Measurements from ENCODE around the gene ZNF668.
"Not testable (repeated sequence)": the region's sequence is repeated elsewhere in the genome, so short reads cannot be mapped to it uniquely, and the experiment has no call there.

Gene ZNF668

DNA sequence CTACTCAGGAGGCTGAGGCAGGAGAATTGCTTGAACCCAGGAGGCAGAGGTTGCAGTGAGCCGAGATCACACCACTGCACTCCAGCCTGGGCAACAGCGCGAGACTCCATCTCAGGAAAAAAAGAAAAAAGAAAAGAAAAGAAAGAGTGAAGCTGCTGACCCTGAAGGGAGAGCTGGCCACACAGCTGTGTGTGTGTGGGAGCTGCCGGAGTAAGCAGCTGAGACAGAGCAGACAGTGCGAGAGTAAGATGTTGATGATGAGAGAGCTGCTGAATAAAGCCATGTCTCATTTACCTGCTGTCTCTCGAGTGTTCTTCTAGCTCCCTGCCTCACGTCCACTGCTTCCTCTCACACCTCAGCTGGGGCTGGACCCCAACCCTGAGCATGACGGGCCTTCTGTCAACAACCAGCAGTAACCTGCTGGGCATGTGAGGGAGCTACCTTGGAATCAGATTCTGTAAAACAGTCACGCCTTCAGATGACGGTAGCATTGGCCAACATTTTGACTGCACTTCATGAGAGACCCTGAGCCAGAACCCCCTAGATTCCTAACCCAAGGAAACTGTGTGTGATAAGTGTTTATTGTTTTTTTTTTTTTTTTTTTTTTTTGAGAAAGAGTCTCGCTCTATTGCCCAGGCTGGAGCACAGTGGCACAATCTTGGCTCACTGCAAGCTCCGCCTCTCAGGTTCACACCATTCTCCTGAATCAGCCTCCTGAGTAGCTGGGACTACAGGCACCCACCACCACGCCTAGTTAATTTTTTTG, 27.0 kb upstream of the ZNF668 start:
- not testable (repeated sequence) for DNase-seq

DNA sequence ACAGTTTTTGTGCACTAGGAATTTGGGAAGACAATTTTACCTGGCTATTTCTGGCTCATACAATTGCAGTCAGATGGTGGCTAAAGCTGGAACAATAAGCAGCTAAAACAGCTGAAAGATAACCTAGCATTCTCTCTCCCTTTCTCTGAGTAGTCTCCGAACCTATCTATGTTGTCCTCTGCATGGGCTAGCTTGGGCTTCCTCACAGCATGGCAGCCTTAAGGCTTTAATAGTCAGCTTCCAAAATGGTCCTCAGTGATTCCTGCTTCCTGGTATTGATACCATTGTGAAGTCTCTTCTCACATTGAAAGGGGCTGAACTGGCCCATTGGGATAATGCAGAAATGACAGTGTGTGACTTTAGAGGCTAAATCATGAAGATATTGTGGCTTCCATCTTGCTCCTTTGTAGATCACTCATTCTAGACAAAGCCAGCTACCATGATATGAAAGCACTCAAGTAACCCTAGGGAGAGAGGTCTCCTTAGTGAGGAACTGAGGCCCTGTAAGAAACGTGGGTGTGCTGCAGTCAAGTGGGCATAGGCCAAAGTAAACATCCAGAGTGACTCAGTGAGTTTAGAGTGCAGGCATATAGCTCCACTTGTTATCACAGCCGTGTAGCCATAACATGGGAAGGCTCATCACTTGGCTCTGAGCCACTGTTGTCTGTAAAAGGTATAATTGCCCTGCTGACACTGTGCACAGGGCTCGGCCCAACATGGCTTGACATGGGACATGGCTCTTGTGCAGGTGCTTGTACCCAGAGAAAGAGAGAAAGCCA, 26.0 kb upstream of the ZNF668 start:
- no peak for DNase-seq

DNA sequence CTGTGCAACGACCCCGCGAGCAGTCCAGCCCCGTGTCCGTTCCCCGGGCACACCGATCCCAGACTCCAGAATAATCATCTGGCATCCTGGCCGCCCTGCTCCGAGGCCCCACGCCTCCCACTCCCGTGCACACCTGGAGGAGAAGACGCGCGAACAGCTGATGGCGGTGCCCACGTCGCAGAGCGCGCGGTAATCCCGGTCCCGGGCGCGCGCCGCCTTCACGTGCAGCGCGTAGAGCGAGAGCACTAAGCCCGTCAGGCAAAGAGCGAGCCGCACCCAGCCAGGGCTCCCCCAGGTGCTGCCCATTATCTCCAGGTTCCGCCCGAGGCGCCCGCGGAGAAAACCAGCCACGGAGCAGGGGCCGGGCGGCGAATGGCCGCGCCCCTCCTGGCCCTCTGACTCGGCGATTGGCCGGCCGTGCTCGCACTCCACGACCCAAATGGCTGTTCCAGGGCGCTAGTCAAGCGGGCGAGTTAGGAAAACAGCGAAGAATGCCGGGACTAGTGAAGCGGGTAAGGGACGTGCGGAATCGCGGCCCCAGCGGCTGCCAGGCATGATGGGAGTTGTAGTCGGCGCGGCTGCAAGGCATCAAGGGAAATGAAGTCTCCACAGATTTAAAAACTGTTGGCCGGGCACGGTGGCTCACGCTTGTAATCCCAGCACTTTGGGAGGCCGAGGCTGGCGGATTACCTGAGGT, 20.5 kb upstream of the ZNF668 start, which contains the start of gene VKORC1:
VKORC1 (minus strand) TSS at position 374 of the 697 bp plus-strand sequence; CDS start at position 306, 68 bp downstream.
- DNase-seq = peak; percentile 89 to 91

DNA sequence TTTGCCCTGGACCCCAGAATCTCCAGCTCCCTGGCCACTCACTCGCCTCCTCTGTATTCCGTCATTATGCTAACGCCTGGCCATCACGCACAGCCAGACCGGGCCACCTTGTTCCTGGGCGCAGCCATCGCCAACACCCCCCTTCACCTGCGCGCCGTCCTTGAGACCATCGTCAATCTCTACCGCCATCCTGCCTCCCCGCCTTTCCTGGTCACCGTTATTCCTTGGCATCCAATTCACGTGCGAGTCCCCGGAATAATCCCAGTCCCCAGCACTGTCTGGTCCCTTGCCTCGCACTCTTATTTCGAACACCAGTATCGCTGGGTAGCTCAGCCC, 20.0 kb upstream of the ZNF668 start:
- no peak for DNase-seq

DNA sequence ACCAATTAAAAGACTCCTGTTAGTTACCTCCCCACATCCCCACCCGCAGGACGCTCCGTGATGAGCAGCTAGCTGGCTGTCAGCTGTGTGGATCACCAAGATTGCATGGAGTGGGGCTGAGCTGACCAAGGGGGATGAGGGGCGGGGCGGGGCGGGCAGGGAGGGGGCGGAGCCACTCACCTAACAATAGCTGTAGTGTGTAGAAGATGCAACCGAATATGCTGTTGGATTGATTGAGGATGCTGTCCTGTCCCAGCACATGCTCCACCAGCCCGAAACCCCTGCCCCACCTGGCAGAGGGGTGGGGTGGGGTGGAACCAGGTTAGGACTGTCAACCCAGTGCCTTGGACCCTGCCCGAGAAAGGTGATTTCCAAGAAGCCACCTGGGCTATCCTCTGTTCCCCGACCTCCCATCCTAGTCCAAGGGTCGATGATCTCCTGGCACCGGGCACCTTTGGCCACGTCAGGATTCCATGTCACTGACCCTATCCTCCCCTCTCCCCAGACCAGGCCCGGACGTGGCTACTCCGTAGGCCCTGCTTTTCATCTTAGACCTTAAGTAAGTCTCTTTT, 19.2 kb upstream of the ZNF668 start:
- no peak for DNase-seq

DNA sequence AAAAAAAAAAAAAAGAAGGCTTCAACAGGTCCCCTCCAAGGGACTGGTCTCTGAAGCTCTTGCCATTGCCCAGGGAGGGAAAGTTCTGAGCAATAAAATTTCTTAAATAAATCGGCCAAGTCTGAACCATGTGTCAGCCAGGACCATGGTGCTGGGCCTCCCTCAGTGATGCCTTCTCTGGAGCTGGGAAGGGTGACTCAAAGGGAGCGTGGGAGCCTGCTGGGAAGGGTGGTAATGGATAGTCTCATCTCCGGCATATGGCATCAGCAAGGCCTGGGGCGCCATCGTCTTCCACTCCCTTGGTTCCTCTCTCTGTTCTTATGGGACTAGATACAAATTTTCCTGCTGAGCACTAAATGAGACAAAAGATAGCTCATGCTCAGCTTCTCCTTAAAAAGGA, 18.3 kb upstream of the ZNF668 start:
- DNase-seq = no peak

DNA sequence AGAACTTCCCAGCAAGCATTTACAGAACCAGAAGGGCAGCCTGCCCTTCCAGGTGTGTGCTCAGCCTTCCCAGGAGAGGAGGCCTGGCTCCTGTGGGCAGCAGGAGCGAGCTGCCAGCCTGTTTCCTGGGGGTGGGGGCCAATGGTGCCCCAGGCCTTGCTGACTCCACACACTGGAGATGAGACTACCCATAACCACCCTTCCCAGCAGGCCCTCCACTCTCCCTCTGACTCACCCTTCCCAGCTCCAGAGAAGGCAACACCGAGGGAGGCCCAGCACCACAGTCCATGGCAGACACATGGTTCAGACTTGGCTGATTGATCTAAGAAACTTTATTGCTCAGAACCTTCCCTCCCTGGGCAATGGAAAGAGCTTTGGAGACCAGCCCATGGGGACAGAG, 16.5 kb upstream of the ZNF668 start:
- DNase-seq = no peak

DNA sequence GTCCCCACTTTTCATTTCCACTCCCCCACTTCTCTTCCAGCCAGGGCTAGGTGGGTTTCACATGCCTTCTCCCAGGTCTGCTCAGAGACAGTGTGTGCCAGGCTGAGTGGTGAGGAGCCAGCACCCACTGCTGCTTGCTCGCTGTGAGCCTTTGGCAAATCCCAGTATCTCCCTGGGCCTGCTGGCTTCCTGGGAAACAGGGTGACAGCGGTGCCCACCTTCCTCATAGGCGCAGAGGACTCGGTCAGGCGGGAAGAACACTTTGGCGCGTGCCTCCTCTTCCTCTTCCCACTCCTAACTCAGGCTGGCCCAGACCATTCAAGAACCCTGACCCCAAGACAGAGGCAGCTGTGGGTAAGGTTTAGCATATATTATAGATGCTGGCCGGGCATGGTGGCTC, 15.2 kb upstream of the ZNF668 start:
- no peak for DNase-seq

DNA sequence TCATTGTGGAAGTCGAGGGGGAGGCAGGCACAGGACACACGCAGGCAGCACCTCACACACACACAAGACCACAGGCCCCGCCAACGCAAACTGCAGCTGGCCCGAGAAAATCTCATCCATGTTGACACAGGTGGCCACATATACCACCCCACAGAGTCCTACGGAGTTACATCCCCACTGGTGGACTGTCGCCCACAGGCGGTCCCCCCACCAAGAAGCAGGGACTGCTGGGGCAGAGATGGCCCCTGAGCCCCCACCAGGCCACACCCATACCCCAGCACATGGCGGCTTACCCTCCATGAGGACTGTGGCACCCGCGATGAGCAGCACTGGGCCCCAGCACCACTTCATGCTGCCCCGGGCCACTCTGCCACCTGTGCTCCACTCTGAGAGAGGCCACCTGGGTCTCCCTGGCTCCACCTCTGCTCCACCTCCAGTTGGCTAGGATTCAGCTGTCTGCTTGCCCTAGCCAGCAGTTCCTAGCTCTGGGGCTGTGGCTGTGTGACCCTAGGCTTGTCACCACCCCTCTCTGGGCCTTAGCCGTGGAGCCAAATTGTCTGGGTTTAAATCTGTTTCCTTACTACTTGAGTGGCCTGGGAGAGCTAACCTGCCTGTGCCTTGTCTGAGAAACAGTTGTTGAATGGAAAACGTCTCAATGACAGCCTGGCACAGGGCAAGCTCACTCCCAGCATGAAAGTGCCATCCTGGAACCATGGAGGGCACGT, 14.6 kb upstream of the ZNF668 start, which contains the start of gene PRSS53:
PRSS53 (minus strand) TSS at position 485 of the 725 bp plus-strand sequence; CDS start at position 351, 134 bp downstream.
- DNase-seq = no peak

DNA sequence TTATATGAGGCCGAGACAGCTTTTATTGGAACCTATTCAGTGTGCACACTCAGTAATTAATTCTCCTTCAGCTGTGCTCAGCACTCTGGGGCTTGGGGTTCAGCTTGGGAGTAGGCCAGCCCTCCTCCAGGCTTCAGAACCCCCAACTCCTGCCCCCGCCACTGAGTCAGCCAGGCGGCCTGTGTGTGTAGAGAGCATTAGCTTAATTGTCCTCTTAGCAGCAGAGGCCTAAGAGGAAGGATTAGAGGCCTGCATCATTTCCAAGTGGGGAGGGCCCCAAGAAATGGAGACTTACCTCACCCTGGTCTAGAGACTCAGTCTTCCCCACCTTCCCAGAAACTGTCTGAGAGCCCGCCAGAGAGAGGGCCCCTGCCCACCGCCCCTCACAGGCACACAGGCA, 13.9 kb upstream of the ZNF668 start:
- no peak for DNase-seq

DNA sequence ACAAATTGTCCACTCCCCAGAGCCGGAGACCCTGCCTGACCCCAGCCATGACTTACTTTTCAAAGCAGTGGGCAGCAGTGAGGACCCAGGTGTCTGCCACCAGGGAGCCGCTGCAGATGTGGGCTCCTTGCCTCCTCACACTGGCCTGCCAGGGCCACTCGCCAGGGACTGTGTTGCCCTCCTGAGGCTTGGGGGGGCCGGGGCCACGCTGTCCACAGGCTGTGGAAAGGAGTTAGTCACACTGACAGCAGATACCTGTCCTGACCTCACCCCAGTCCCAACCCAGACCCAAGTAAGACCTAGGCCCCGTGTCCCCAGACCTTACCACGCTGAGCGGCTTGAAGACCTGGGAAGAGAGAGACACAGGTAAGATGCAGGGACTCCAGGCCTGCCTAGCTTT, 13.4 kb upstream of the ZNF668 start:
- no peak for DNase-seq

DNA sequence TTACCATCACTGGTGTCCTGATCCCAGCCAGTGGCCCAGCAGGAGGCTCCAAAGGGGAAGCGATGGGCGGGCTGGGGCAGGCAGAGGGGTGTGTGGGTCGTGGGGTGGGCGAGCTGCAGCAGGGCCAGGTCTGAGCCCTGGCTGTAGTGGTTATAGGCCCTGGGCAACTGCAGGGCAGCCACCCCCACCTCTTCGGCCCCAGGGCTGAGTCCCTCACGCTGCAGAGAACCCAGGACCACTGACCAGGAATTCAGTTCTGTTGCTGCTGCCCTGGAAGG, 12.5 kb upstream of the ZNF668 start:
- DNase-seq = no peak

DNA sequence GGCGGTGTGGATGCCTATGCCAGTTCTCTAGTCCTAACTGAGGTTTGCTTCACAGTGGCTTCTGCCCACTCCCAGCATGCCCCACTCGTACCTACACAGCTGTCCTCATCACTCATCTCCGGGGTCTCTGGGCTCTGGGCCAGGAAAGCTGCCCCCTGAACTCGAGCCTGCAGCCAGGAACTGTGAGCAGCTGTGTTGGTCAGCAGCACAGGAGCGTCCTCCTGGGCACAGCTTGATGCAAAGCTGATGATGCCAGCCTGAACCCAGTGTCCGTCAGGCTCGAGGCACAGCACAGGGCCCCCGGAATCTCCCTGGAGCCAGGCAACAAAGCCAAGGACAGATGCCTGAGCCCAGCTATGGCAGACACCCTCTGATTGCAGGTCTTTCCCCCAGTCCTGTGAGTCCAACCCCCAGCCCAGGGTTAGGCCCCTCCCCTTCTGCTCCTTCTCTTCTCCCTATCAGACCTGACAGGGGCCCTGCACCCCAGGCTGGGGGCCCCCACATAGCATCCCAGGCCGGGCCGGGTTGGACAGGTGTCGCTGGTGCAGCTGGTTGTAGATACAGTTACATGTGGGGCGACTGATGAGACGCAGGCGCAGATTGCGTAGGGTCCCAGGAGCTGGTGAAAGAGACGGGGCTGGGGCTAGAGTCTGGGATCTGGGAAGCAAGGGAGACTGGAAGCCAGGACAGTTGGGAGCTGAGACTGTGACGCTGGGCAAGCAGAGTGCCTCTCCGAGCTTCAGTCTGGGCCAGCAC, 12.0 kb upstream of the ZNF668 start:
- DNase-seq = no peak

DNA sequence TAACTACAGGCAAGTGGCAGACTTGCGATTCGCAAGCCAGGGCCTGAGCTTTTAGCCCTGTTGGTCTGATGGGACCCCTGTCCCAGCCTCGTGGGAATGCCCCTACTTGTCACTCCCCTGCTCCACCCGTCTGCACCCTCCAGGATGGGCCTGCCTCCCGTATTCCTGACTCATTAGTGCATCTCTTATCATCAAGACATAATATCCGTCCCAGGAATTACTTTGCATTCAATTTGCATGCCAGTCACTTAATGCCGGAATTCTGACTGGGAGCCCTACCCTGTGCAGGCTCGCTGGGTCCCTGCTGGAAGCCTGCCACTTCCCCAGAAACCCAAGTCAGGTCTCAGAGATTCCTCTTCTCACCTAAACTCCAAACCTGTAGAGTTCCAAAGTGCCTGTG, 11.4 kb upstream of the ZNF668 start:
- no peak for DNase-seq

DNA sequence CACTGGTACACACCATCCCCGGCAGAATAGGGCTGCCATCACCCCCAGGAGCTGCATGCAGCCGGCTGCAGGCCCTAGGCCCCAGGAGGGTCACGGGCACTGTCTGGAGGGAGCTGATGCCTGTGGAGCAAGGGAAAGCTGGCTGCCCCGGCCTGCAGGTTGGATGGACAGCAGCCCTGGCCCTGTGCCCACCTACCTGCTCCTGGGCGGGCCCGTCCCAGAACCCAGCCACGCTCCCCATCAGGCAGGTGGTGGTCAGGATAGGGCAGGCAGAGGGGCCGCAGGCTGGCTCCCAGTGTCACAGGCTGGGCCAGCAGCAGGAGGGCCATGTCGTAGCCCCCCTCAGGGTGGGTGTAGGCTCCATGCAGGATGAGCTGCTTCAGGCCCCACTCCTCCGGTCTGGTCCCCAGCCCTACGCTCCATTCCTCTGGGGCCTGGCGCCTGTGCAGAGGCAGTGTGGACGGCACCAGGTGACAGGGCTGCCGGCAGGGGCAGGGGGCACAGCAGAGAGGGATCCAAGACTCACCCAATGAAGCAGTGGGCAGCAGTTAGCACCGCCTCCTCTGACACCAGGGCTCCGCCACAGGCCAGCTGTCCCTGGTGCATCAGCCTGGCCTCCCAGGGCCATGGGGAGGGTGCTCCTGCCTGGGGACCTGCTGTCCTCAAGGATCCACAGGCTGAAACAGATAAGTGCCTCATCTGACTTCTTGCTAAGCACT, 10.7 kb upstream of the ZNF668 start:
- no peak for DNase-seq

DNA sequence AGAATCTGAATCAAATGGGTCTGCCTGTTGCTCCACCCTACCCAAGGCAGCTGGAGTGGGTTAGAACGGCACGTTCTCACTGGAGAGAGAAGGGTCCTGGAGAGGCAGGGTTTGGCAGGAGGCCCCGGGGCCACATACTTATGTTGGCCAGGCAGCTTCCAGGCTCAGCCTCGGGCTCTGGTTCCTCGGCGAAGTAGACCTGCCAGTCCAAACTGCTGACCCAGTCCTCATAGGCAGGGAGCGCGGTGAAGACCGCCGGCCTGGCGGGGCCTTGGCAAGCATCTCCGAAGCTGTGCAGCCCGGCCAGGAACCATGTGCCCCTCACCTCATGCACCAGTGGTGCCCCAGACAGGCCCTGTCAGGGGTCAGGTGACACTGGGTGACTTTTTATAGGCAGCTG, 9.9 kb upstream of the ZNF668 start:
- DNase-seq = no peak

DNA sequence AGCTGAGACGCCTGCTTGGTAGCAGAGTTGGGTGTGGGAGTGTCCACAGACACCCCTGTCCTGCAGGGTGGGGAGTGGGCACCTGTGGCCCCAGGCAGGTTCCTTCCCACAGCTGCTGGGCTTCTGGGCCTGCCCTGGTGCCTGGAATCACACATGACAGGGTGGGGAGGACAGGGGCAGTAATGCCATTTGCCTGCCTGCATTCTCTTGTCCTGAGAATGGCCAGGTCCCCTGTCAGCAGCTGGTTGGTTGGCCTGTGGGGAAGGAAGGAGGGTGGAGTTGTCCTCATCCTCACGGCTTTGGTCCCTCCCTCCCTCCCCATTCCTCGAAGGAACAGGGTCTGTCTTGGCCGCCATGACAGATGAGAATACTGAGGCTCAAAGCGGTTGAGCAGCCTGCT, 9.5 kb upstream of the ZNF668 start:
- no peak for DNase-seq

DNA sequence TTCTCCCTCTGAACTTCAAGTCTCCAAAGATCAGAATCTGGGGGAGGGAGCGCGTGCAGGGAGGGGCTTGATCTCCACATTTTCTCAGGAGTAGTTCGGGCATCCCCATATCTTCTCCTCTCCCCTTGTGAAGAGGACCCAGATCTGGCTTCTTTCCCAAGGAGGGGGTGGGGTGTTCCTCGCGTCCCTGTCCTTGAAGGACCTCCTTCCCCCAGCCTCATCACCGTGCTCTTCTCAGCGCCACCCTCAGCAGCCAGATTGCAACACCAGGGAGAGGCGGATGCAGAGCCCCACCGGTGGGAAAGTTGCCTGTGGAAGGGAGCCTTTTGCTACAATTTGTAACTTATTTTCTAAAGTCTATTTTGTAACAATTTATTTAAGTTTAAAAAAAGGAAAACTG, 9.0 kb upstream of the ZNF668 start:
- no peak for DNase-seq

DNA sequence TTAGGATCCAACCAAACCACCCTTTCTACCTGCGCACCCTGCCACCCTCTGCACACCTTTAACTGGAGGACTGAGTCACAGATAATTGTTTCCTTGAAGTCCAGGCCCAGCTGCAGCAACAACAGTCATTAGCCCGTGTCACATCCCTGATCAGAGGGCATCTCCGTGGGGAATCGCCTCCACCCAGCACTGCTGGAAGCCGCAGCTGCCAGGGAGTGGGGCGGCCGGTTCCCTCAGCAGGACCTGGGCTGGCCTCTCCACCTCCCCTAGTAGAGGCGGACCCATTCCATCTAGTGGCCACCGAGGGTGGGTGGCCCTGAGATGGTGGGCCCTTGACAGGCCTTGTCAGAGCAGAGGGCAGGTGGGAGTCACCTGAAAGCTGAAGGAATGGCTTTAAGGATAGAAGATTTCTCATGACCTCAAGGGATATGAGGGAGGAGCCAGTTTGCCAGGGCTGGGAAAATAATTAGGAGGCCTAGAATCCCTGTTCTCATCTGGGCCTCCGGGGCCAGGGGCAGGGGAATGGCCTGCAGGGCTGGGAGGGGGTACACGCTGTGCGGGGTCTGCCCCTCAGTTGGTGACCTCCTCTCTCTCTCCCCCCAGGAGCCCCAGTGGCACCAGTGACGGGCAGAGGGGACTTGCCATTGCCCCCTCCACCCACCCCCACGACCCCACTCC, 8.5 kb upstream of the ZNF668 start:
- no peak for DNase-seq

DNA sequence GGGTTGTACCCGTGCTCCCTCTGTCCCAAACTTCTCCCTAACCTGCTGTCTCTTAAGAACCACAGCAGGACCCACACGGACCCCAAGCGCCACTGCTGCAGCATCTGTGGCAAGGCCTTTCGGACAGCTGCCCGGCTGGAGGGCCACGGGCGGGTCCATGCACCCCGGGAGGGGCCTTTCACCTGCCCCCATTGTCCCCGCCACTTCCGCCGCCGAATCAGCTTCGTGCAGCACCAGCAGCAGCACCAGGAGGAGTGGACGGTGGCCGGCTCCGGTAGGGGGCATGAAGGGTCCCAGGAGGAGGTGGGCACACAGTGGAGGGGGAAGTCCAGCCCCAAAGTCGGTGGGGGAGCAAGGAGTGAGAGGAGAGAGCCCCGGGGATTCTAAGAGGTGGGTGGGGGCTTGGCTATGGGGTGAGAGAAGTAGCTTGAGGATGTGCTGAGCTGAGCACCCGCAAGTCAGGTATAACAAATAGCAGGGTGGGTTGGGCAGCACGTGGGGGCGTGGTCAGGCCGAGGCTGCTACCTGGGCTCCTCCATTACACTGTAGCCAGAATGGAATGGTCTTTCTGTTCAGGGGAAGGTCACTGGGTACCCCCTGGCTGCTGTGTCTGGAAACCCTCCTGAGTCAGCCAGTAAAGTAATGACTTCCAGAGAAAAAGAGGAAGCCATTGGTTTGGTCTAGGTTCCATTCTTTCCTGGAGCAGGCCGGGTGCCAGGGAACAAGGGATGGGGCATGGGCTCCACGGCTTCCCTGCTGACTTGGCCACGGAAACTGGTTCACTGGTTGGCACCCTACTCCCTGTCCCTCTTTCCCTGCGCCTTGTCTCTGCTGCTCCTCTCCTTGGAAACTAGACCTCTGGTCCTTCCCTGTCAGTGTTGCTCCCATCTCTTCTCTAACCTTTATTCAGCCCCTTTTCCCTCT, 7.7 kb upstream of the ZNF668 start:
- DNase-seq = no peak
